ENCODE data around the gene DNLZ.

DNA sequence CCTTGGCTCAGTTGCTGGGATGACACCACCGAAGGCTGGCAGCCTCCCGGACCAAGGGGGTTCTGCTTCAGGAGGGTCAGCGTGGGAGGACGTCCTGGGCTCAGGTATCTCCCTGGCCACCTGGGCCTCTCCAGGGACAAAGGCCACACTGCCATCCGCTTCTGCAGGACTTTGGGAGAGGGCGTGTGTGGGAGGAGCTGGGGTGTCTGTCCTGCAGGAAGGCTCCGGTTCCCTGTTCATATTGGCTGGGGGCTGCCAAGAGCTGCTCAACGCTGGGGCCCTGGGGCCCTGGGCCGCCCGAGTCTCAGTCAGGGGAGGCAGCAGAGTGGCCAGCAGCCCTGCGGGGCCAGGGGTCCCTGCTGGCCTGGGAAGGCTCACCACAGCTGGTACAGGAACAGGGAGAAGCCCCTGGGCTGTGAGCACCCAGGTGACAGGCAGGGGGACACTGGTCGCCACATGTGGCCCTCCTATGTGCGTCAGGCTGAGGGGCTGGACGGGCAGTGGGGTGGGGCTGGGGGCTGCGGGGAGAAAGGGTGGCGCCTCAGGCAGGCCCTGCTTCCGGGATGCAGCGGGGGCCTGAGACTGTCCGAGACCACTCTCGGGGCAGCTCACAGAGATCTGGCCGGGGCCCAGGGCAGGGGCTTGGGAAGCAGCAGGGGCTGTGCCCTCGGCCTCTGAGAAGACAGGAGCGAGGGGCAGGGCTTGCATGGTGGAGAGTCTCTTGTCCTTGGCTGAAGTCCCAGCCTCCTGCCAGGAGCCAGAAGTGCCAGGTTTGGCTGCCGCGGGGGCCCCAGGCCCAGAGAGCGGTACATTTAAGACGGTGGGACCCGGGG, 14.8 kb upstream of the DNLZ start:
- TF ChIP-seq GATA2 (IDR thresholded peaks at IDR 0.05; ENCODE audit: low read depth, low read length), result no peak
- TF ChIP-seq GATA3 (IDR thresholded peaks at IDR 0.05; ENCODE audit: low read depth, low read length), result no peak

All from SH-SY5Y (cell line).